ENCODE measurements around the gene ADSS1.

DNA sequence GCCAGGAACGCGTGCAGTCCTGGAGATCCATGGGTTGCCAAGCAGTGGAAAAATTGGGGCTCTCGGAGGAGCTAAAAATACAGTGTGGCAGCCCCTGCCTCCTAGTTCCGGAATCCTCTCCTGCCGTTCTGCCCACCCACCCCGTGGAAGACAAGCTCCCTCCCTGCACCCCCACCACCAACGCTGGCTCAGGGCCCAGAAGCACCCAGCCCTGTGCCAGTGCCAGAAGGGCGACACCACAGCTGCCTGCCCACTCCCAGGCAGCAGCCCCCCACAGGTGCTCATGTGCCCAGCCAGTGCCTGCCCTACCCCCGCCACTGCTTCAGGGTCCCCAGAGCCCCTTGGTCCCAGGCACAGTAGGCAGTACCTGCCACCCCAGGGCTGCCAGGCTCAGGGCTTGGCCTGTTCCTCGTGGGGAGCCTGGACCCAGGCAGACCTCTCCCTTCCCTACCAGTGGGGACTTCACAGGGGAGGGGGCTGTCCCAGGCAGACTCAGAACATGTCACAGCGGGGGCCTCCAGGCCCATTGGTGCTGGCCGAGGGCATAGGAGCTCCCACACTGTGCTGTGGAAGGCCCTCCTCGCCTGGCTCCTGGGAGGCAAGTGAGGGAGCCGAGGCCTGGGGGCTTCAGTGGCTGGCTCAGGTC, 27.2 kb upstream of the ADSS1 start:
- TF ChIP-seq, protein P1, sequence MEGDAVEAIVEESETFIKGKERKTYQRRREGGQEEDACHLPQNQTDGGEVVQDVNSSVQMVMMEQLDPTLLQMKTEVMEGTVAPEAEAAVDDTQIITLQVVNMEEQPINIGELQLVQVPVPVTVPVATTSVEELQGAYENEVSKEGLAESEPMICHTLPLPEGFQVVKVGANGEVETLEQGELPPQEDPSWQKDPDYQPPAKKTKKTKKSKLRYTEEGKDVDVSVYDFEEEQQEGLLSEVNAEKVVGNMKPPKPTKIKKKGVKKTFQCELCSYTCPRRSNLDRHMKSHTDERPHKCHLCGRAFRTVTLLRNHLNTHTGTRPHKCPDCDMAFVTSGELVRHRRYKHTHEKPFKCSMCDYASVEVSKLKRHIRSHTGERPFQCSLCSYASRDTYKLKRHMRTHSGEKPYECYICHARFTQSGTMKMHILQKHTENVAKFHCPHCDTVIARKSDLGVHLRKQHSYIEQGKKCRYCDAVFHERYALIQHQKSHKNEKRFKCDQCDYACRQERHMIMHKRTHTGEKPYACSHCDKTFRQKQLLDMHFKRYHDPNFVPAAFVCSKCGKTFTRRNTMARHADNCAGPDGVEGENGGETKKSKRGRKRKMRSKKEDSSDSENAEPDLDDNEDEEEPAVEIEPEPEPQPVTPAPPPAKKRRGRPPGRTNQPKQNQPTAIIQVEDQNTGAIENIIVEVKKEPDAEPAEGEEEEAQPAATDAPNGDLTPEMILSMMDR (IDR thresholded peaks at IDR 0.05): no peak
- no peak for TF ChIP-seq POLR2A (IDR thresholded peaks at IDR 0.05)
- TF ChIP-seq POLR2AphosphoS5 (IDR thresholded peaks at IDR 0.05): no peak
- TF ChIP-seq EP300 (IDR thresholded peaks at IDR 0.05; ENCODE audit: low read depth): no peak

Data from transverse colon (tissue), 4 donors.